ENCODE data around the gene GIT2. TPM values are rescaled to one million over a fixed set of nuclear protein-coding genes. Genes with fewer than 3 reads are reported as not detected.
A peak's percentile ranks its signal among the peaks of the same experiment; 100 is the strongest.

Gene GIT2
- total RNA-seq, 4 donors from 2014 or later: 39.8 to 62.9 (median 55.5) TPM

DNA sequence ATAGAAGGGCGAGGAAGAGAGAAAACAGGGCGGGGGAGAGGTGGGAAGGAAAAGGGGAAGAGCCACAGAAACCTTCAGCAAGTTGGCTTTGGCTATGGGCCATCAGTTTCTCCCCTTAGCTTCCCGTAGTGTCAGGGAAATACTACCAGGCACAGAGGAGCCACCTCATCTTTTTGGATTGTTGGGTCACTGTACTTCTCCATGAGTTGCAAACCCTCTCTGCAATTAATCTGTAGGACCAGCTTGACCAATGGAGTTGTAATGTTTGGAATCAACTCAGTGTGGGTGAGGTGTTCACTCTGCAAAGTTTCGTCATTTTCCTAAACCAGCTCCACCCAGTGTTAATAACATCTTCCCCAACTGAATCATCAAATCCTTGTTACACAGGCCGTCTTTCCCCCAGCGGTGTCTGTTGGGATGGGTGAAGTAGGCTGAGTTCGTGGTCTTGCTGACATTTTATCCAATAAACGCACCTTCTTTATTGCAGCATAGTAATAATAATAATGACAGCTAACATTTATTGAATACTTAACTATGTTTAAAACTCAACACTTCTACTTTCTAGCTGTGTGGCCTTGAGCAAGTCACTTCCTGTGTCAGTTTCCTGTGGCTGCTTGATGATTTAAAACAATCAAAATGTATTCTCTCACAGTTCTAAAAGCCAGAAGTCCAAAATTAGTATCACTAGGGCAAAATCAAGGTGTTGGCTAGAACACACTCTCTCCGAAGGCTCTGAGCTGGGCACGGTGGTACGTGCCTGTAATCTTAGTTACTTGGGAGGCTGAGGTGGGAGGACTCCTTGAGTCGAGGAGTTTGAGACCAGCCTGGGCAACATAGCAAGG, 107.8 kb downstream of the GIT2 start:
- peak overlapping the region in 3 of 4 donors; percentile 9 to 16 (median 12) for H3K27ac ChIP-seq
- WGBS, 2 donors: 64 to 71% methylated on average over 12 of the region's 12 CpGs
- peaks cover 0 to 5% of the 10 kb centered on the region in 2 donors for H3K27me3 ChIP-seq
- no peaks in the 10 kb centered on the region for H3K36me3 ChIP-seq
- H3K4me3 ChIP-seq: no peak overlapping the region
- no peaks in the 10 kb centered on the region for H3K9me3 ChIP-seq
- peaks cover 0 to 8% (median 0%) of the 10 kb centered on the region in 4 donors for H3K4me1 ChIP-seq
- peak in 1 of 2 donors; percentile 25 for DNase-seq (ENCODE audit: low spot score in 2 of 2)
- TF ChIP-seq, protein P1, sequence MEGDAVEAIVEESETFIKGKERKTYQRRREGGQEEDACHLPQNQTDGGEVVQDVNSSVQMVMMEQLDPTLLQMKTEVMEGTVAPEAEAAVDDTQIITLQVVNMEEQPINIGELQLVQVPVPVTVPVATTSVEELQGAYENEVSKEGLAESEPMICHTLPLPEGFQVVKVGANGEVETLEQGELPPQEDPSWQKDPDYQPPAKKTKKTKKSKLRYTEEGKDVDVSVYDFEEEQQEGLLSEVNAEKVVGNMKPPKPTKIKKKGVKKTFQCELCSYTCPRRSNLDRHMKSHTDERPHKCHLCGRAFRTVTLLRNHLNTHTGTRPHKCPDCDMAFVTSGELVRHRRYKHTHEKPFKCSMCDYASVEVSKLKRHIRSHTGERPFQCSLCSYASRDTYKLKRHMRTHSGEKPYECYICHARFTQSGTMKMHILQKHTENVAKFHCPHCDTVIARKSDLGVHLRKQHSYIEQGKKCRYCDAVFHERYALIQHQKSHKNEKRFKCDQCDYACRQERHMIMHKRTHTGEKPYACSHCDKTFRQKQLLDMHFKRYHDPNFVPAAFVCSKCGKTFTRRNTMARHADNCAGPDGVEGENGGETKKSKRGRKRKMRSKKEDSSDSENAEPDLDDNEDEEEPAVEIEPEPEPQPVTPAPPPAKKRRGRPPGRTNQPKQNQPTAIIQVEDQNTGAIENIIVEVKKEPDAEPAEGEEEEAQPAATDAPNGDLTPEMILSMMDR (IDR thresholded peaks at IDR 0.05): no peak
- TF ChIP-seq POLR2A (IDR thresholded peaks at IDR 0.05): no peak
- peak in 1 of 2 donors; percentile 11 for TF ChIP-seq EP300 (IDR thresholded peaks at IDR 0.05)

DNA sequence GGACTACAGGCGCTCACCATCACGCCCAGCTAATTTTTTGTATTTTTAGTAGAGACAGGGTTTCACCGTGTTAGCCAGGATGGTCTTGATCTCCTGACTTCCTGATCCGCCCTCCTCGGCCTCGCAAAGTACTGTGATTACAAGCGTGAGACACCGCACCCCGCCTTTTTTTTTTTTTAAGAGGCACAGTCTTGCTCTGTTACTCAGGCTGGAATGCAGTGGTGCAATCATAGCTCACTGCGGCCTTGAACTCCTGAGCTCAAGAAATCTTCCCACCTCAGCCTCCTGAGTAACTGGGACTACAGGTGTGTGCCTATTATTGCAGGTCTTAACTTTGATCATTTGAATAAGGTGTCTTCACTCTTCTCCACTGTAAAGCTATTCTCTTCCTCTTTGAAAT, 110.6 kb downstream of the GIT2 start:
- no peaks in the 10 kb centered on the region for H3K36me3 ChIP-seq
- no peak overlapping the region for H3K4me3 ChIP-seq
- no peaks in the 10 kb centered on the region for H3K9me3 ChIP-seq
- peaks cover 0 to 5% of the 10 kb centered on the region in 2 donors for H3K27me3 ChIP-seq
- no peak for TF ChIP-seq POLR2A (IDR thresholded peaks at IDR 0.05)
- no peak for TF ChIP-seq EP300 (IDR thresholded peaks at IDR 0.05)
- TF ChIP-seq, protein P1 (IDR thresholded peaks at IDR 0.05): no peak
- peaks cover 0 to 14% (median 5%) of the 10 kb centered on the region in 4 donors for H3K4me1 ChIP-seq
- no peak for DNase-seq (ENCODE audit: low spot score in 2 of 2)
- H3K27ac ChIP-seq: no peak overlapping the region
- WGBS, 2 donors: 80 to 85% methylated on average over 10 of the region's 10 CpGs

DNA sequence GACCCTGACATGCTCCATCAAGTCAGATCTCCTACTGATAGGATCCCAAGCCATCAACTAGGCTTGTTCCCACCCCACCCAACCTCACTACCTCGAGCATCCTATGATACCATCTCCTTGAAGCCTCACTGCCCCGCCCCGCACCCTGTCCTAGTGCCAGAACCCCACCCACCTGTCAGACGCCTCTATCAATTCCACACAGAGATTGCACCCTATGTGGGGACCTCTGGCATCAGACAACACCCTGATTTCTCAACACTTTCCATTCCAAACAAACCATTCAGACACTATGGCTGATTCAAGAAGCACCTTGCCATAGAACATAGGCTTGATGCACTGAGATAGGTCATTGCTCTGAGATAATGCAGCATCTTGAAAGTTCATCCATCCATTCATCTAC, 112.7 kb downstream of the GIT2 start:
- Histone ChIP-seq H3K4me3 (no peak overlapping the region), H3K27ac (no peak overlapping the region), H3K9me3 (no peaks in the 10 kb centered on the region), H3K27me3 (peaks cover 0 to 5% of the 10 kb centered on the region in 2 donors), H3K36me3 (no peaks in the 10 kb centered on the region), H3K4me1 (peaks cover 0 to 18% (median 16%) of the 10 kb centered on the region in 4 donors)
- DNase-seq (ENCODE audit: low spot score in 2 of 2): no peak
- 67 to 71% methylated on average over 4 of the region's 4 CpGs for WGBS, 2 donors
- TF ChIP-seq POLR2A (IDR thresholded peaks at IDR 0.05) (no peak), EP300 (IDR thresholded peaks at IDR 0.05) (no peak)
- TF ChIP-seq, protein P1 (IDR thresholded peaks at IDR 0.05): no peak

DNA sequence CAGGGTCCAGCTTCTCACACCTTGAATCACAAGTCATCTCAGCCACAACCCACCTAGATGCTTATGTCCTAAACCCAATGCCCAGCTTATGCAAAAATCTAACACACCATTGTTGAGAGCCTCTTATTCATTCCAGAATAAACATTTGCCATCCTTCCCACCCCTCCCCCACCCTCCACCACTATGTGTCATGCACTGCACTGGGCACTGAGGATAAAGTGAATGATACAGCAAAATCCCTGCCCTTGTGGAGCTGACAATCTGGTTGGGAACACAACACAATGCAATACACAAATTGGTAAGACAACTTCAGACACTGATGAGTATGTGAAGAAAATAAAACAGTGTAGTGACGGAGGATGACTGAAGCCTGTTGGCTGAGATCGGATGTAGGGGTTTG, 114.4 kb downstream of the GIT2 start:
- Histone ChIP-seq H3K36me3 (no peaks in the 10 kb centered on the region), H3K27me3 (peaks cover 0 to 3% of the 10 kb centered on the region in 2 donors), H3K4me3 (no peak overlapping the region), H3K4me1 (peaks cover 0 to 35% (median 25%) of the 10 kb centered on the region in 4 donors), H3K9me3 (no peaks in the 10 kb centered on the region), H3K27ac (no peak overlapping the region)
- WGBS, 2 donors: 83 to 92% methylated on average over 2 of the region's 2 CpGs
- TF ChIP-seq, protein P1 (IDR thresholded peaks at IDR 0.05): no peak
- TF ChIP-seq EP300 (IDR thresholded peaks at IDR 0.05) (no peak), POLR2A (IDR thresholded peaks at IDR 0.05) (no peak)
- DNase-seq (ENCODE audit: low spot score in 2 of 2): no peak

DNA sequence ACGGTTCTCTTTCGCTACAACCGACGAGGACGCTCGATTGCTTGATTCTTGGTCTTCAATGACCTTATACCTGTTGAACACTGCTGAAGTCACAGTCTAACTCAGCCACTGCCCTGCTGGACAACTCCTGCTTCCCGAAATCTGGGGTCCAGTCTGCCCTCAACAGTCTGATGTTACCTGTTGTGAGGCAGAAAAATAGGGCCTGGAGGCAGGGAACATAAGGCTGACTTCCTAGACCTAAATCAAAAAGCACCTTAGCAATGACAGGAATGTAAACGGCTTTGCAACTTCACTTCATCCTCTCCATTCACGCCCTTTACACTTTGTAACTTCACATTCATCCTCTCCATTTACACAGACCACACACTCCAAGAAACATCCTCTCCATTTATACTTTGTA, 115.2 kb downstream of the GIT2 start:
- TF ChIP-seq POLR2A (IDR thresholded peaks at IDR 0.05): no peak
- TF ChIP-seq EP300 (IDR thresholded peaks at IDR 0.05): no peak
- TF ChIP-seq, protein P1 (IDR thresholded peaks at IDR 0.05): no peak
- 6 to 8% methylated on average over 9 of the region's 9 CpGs for WGBS, 2 donors
- no peaks in the 10 kb centered on the region for H3K27me3 ChIP-seq
- peaks cover 0 to 43% (median 28%) of the 10 kb centered on the region in 4 donors for H3K4me1 ChIP-seq
- DNase-seq (ENCODE audit: low spot score in 2 of 2): no peak
- H3K27ac ChIP-seq: peak overlapping the region in 3 of 4 donors; percentile 68 to 94 (median 88)
- H3K9me3 ChIP-seq: no peaks in the 10 kb centered on the region
- H3K4me3 ChIP-seq: peak overlapping the region; percentile 61 to 88 (median 74)
- no peaks in the 10 kb centered on the region for H3K36me3 ChIP-seq

All from tibial nerve (tissue), 4 donors.